ENCODE measurements around the gene MTMR12.
"Not testable (repeated sequence)": the region's sequence is repeated elsewhere in the genome, so short reads cannot be mapped to it uniquely, and the experiment has no call there.

The MTMR12 gene

GRCh38 chr5:32295966-32296772 lies 16.6 kb downstream of the MTMR12 start:
- DNase-seq = not testable (repeated sequence)

GRCh38 chr5:32291591-32291990 lies 21.1 kb downstream of the MTMR12 start:
- no peak for DNase-seq

GRCh38 chr5:32290922-32291321 lies 21.8 kb downstream of the MTMR12 start:
- no peak for DNase-seq

- DNase-seq = not testable (repeated sequence)
These were observed 22.2 kb downstream of the MTMR12 start for GRCh38 chr5:32290501-32290900.

GRCh38 chr5:32289986-32290385 lies 22.8 kb downstream of the MTMR12 start:
- DNase-seq = not testable (repeated sequence)

- not testable (repeated sequence) for DNase-seq
These were observed 24.6 kb downstream of the MTMR12 start for GRCh38 chr5:32288135-32288534.

GRCh38 chr5:32287525-32287924 lies 25.2 kb downstream of the MTMR12 start:
- DNase-seq = not testable (repeated sequence)

- no peak for DNase-seq
These were observed 27.1 kb downstream of the MTMR12 start for GRCh38 chr5:32285510-32286138.

- peak; percentile 40 for DNase-seq
These were observed 29.0 kb downstream of the MTMR12 start for GRCh38 chr5:32283539-32284377.

GRCh38 chr5:32283061-32283460 lies 29.7 kb downstream of the MTMR12 start:
- DNase-seq = no peak

- no peak for DNase-seq
These were observed 30.1 kb downstream of the MTMR12 start for GRCh38 chr5:32282633-32283032.

- DNase-seq = not testable (repeated sequence)
These were observed 31.2 kb downstream of the MTMR12 start for GRCh38 chr5:32281378-32282133.

GRCh38 chr5:32280656-32281081 lies 32.1 kb downstream of the MTMR12 start:
- DNase-seq = peak; percentile 44

GRCh38 chr5:32279786-32280185 lies 33.0 kb downstream of the MTMR12 start:
- DNase-seq = no peak

- DNase-seq = no peak
These were observed 33.5 kb downstream of the MTMR12 start for GRCh38 chr5:32279223-32279622.

- DNase-seq = peak; percentile 43
These were observed 34.3 kb downstream of the MTMR12 start for GRCh38 chr5:32278406-32278805.

GRCh38 chr5:32277798-32278197 lies 34.9 kb downstream of the MTMR12 start:
- DNase-seq = no peak

- no peak for DNase-seq
These were observed 36.4 kb downstream of the MTMR12 start for GRCh38 chr5:32276173-32276853.

GRCh38 chr5:32275396-32275741 lies 37.4 kb downstream of the MTMR12 start:
- DNase-seq = no peak

- no peak for DNase-seq
These were observed 38.0 kb downstream of the MTMR12 start for GRCh38 chr5:32274548-32275395.

GRCh38 chr5:32273821-32274220 lies 38.9 kb downstream of the MTMR12 start:
- no peak for DNase-seq
